HEK293 (cell line): ENCODE results near the gene NDUFA8.
A peak's percentile ranks its signal among the peaks of the same experiment; 100 is the strongest.

Experiments
- CTCF ChIA-PET: fragments of 350-600 bp; formaldehyde crosslinking; extraction: SDS; loops from one replicate; lab custom pipeline; 2021; ENCODE audit warnings: antibody characterized with exemption; lab: Yijun Ruan, JAX
- POLR2A ChIA-PET: fragments of 300-600 bp; formaldehyde crosslinking; extraction: SDS; loops from one replicate; lab custom pipeline; 2020; ENCODE audit warnings: antibody characterized with exemption, inconsistent platforms; lab: Yijun Ruan, JAX
- H3K27ac ChIP-seq: fragments of 200-500 bp; sonication (Bioruptor generic); 2 replicates; pipeline ENCODE4 v1.5.1; 2014; ENCODE audit warnings: low read depth, low read length, control low read depth, inconsistent platforms; ENCODE audit errors: extremely low read depth
- H3K36me3 ChIP-seq, 2 experiments: fragments of 200-500 bp in 1 of 2; sonication (Bioruptor generic) in 1 of 2; 1 replicate in 1 of 2; 2 replicates in 1 of 2; pipeline ENCODE4 v1.5.1; 2014 to 2017; ENCODE audit warnings: inconsistent platforms in 2 of 2, low read length in 2 of 2; ENCODE audit not compliant: control insufficient read depth in 2 of 2, insufficient read depth in 1 of 2
- H3K4me1 ChIP-seq: fragments of 200-500 bp; sonication (Bioruptor generic); 2 replicates; pipeline ENCODE4 v1.5.1; 2014; ENCODE audit warnings: mild to moderate bottlenecking, low read length, inconsistent platforms; ENCODE audit not compliant: control insufficient read depth, insufficient read depth
- H3K4me3 ChIP-seq: 2 replicates; pipeline ENCODE4 v1.5.1; 2011; ENCODE audit warnings: low read depth, mild to moderate bottlenecking, control low read depth, low read length, moderate library complexity
- H3K9me3 ChIP-seq: fragments of 200-500 bp; sonication (Bioruptor generic); 2 replicates; pipeline ENCODE4 v1.5.1; 2014; ENCODE audit warnings: low read depth, low read length, inconsistent platforms; ENCODE audit not compliant: control insufficient read depth, insufficient read depth
- CTCF ChIP-seq: fragments of 450-650 bp; formaldehyde crosslinking; IDR thresholded peaks from 2 replicates; pipeline ENCODE4 v1.5.1; 2016; ENCODE audit warnings: missing biosample characterization, missing genetic modification characterization
- KLF16 ChIP-seq: fragments of 450-650 bp; formaldehyde crosslinking; IDR thresholded peaks from 2 replicates; pipeline ENCODE4 v1.5.1; 2017; ENCODE audit warnings: missing biosample characterization, missing genetic modification characterization
- MZF1 ChIP-seq: fragments of 450-650 bp; formaldehyde crosslinking; IDR thresholded peaks from 2 replicates; pipeline ENCODE4 v1.5.1; 2017; ENCODE audit warnings: missing biosample characterization, missing genetic modification characterization, borderline replicate concordance
- REST ChIP-seq: fragments of 450-650 bp; formaldehyde crosslinking; IDR thresholded peaks from 2 replicates; pipeline ENCODE4 v1.5.1; 2016; ENCODE audit warnings: missing biosample characterization, missing genetic modification characterization
- TCF7L2 ChIP-seq: IDR thresholded peaks from 2 replicates; pipeline ENCODE4 v1.6.1; 2011; ENCODE audit warnings: low read depth, mild to moderate bottlenecking, inconsistent platforms, low read length, moderate library complexity, borderline replicate concordance
- ZBTB20 ChIP-seq: fragments of 450-650 bp; formaldehyde crosslinking; IDR thresholded peaks from 2 replicates; pipeline ENCODE4 v1.5.1; 2016; ENCODE audit warnings: missing biosample characterization, missing genetic modification characterization
- ZFP37 ChIP-seq: fragments of 450-650 bp; formaldehyde crosslinking; IDR thresholded peaks from 2 replicates; pipeline ENCODE4 v1.5.1; 2016; ENCODE audit warnings: missing biosample characterization, missing genetic modification characterization
- ZNF19 ChIP-seq: fragments of 450-650 bp; formaldehyde crosslinking; IDR thresholded peaks from 2 replicates; pipeline ENCODE4; 2016; ENCODE audit warnings: missing biosample characterization, missing genetic modification characterization, low read depth
- ZNF214 ChIP-seq: fragments of 450-650 bp; formaldehyde crosslinking; IDR thresholded peaks from 2 replicates; pipeline ENCODE4 v1.5.1; 2017; ENCODE audit warnings: missing biosample characterization, mild to moderate bottlenecking, missing genetic modification characterization, borderline replicate concordance
- ZNF24 ChIP-seq: fragments of 450-650 bp; formaldehyde crosslinking; IDR thresholded peaks from 2 replicates; pipeline ENCODE4 v1.5.1; 2016; ENCODE audit warnings: missing biosample characterization, missing genetic modification characterization
- ZNF335 ChIP-seq: fragments of 450-650 bp; formaldehyde crosslinking; conservative IDR thresholded peaks from 2 replicates; pipeline ENCODE4 v1.5.1; 2016; ENCODE audit warnings: missing biosample characterization, missing genetic modification characterization
- ZNF548 ChIP-seq: fragments of 450-650 bp; formaldehyde crosslinking; IDR thresholded peaks from 2 replicates; pipeline ENCODE4 v1.5.1; 2016; ENCODE audit warnings: missing biosample characterization, missing genetic modification characterization
- ZNF623 ChIP-seq: fragments of 450-650 bp; formaldehyde crosslinking; IDR thresholded peaks from 2 replicates; pipeline ENCODE4 v1.5.1; 2016; ENCODE audit warnings: missing biosample characterization, missing genetic modification characterization
- ZNF654 ChIP-seq: fragments of 450-650 bp; formaldehyde crosslinking; IDR thresholded peaks from 2 replicates; pipeline ENCODE4 v1.5.1; 2016; ENCODE audit warnings: low read depth, missing biosample characterization, missing genetic modification characterization
- ZNF664 ChIP-seq: fragments of 450-650 bp; formaldehyde crosslinking; IDR thresholded peaks from 2 replicates; pipeline ENCODE4 v1.5.1; 2016; ENCODE audit warnings: missing biosample characterization, missing genetic modification characterization
- ZSCAN18 ChIP-seq: fragments of 450-650 bp; formaldehyde crosslinking; IDR thresholded peaks from 2 replicates; pipeline ENCODE4 v1.5.1; 2016; ENCODE audit warnings: missing biosample characterization, missing genetic modification characterization

Gene NDUFA8

GRCh38 chr9:122097679-122098315 lies 61.8 kb downstream of the NDUFA8 start:
- Histone ChIP-seq H3K27ac (no peak overlapping the region), H3K9me3 (no peaks in the 10 kb centered on the region), H3K4me1 (no peaks in the 10 kb centered on the region), H3K4me3 (no peak overlapping the region), H3K36me3 (no peaks in the 10 kb centered on the region)
- ChIA-PET CTCF (interaction anchor here (0.6 to 8.5 kb wide), 20 partner anchors 11 to 893 kb away, joined by 3 to 371 read pairs (median 8); partner anchors contain the start of genes MORN5, MRRF, NDUFA8 and RBM18), POLR2A (no interaction called here)
- TF ChIP-seq ZNF335 (tag by site-specific recombination), result peak; percentile 29; the same call in 1 of the 2 replicates
- TF ChIP-seq ZFP37 (tag by site-specific recombination), result no peak

- no peaks in the 10 kb centered on the region for H3K9me3 ChIP-seq
- POLR2A ChIA-PET, result no interaction called here
- H3K4me1 ChIP-seq, result no peaks in the 10 kb centered on the region
- CTCF ChIA-PET, result interaction anchor here (0.7 to 8.5 kb wide), 10 partner anchors 10 to 713 kb away, joined by 3 to 371 read pairs (median 18); no protein-coding TSS in a partner anchor
- no peaks in the 10 kb centered on the region for H3K36me3 ChIP-seq
- no peak overlapping the region for H3K27ac ChIP-seq
- no peak for TF ChIP-seq ZNF548
- TF ChIP-seq ZNF214 (tag by site-specific recombination), result no peak
- TF ChIP-seq ZNF24 (tag by site-specific recombination), result no peak
- TF ChIP-seq ZNF623 (tag by site-specific recombination), result peak; percentile 31; the same call in 1 of the 2 replicates
- no peak for TF ChIP-seq KLF16 (tag by site-specific recombination)
- no peak for TF ChIP-seq ZNF19 (tag by site-specific recombination)
- TF ChIP-seq, all 188 proteins: peak for 1
- H3K4me3 ChIP-seq, result no peak overlapping the region
Measured at GRCh38 chr9:122096620-122097415, 62.8 kb downstream of the NDUFA8 start.

GRCh38 chr9:122095010-122095767 lies 64.4 kb downstream of the NDUFA8 start:
- no peak overlapping the region for H3K4me3 ChIP-seq
- ChIA-PET POLR2A (no interaction called here), CTCF (interaction anchor here (0.6 to 8.5 kb wide), 15 partner anchors 10 to 578 kb away, joined by 3 to 371 read pairs (median 4); no protein-coding TSS in a partner anchor)

More at GRCh38 chr9:122095010-122095767, 64.4 kb downstream of the NDUFA8 start:
- H3K4me1 ChIP-seq, result no peaks in the 10 kb centered on the region
- no peak for TF ChIP-seq ZNF24 (tag by site-specific recombination)
- no peak for TF ChIP-seq ZNF664 (tag by site-specific recombination)
- TF ChIP-seq MZF1 (tag by site-specific recombination), result no peak
- TF ChIP-seq CTCF (tag by site-specific recombination), result peak; percentile 21; the same call in 1 of the 2 replicates
- TF ChIP-seq ZBTB20, result peak; percentile 53; the same call in 1 of the 2 replicates
- no peak for TF ChIP-seq TCF7L2
- no peak for TF ChIP-seq ZSCAN18 (tag by site-specific recombination)
- peak; percentile 92 for TF ChIP-seq REST (tag by site-specific recombination)
- TF ChIP-seq ZNF654 (tag by site-specific recombination), result peak; percentile 24; the same call in 1 of the 2 replicates
- TF ChIP-seq, all 188 proteins: peak for 4
- no peaks in the 10 kb centered on the region for H3K9me3 ChIP-seq
- H3K27ac ChIP-seq, result no peak overlapping the region
- H3K36me3 ChIP-seq, result no peaks in the 10 kb centered on the region
